DOHH2 (cell line): Measurements from ENCODE around the gene METTL2B.
"Not testable (repeated sequence)": the region's sequence is repeated elsewhere in the genome, so short reads cannot be mapped to it uniquely, and the experiment has no call there.

Source experiments
- H3F3A ChIP-seq: fragments of 200-600 bp; sonication (generic), shearing (Covaris generic); 2 replicates; pipeline ENCODE4 v1.6.0; 2016; ENCODE audit warnings: antibody characterized with exemption, mild to moderate bottlenecking; ENCODE audit not compliant: control insufficient read depth, insufficient read depth
- H3K27ac ChIP-seq: fragments of 200-600 bp; sonication (generic); 2 replicates; pipeline ENCODE4 v1.5.1; 2014; ENCODE audit warnings: low read depth, mild to moderate bottlenecking, low read length, moderate library complexity
- H3K27me3 ChIP-seq: fragments of 200-600 bp; sonication (generic); 2 replicates; pipeline ENCODE4 v1.6.1; 2014; ENCODE audit warnings: mild to moderate bottlenecking, low read length, mixed read lengths; ENCODE audit not compliant: control insufficient read depth
- H3K36me3 ChIP-seq: fragments of 200-600 bp; sonication (generic); 2 replicates; pipeline ENCODE4 v1.6.1; 2014; ENCODE audit warnings: mild to moderate bottlenecking, low read length, moderate library complexity, mixed read lengths; ENCODE audit not compliant: control insufficient read depth
- H3K4me1 ChIP-seq: fragments of 200-600 bp; sonication (generic); 2 replicates; pipeline ENCODE4 v1.6.1; 2014; ENCODE audit warnings: mild to moderate bottlenecking, low read length, mixed read lengths; ENCODE audit not compliant: control insufficient read depth
- H3K4me2 ChIP-seq: fragments of 200-600 bp; sonication (generic); 2 replicates; pipeline ENCODE4 v1.6.0; 2014; ENCODE audit warnings: mild to moderate bottlenecking, low read length, moderate library complexity
- H3K4me3 ChIP-seq: fragments of 200-600 bp; sonication (generic); 2 replicates; pipeline ENCODE4 v1.5.1; 2014; ENCODE audit warnings: mild to moderate bottlenecking, low read length, mixed read lengths
- H3K79me2 ChIP-seq: fragments of 200-600 bp; sonication (generic); 2 replicates; pipeline ENCODE4 v1.6.1; 2014; ENCODE audit warnings: mild to moderate bottlenecking, low read length, mixed read lengths; ENCODE audit not compliant: control insufficient read depth
- H3K9me2 ChIP-seq: fragments of 200-600 bp; sonication (generic); replicated peaks from 2 replicates; pipeline ENCODE4 v1.6.1; 2014; ENCODE audit warnings: mild to moderate bottlenecking, low read length, mixed read lengths; ENCODE audit not compliant: control insufficient read depth
- H3K9me3 ChIP-seq: fragments of 200-600 bp; sonication (generic); 2 replicates; pipeline ENCODE4 v1.6.1; 2014; ENCODE audit warnings: antibody characterized with exemption, low read length, mixed read lengths; ENCODE audit not compliant: control insufficient read depth, insufficient read depth
- H4K20me1 ChIP-seq: fragments of 200-600 bp; sonication (generic); 2 replicates; pipeline ENCODE4 v1.6.0; 2014; ENCODE audit warnings: low read depth, mild to moderate bottlenecking, antibody characterized with exemption, low read length, moderate library complexity; ENCODE audit not compliant: control insufficient read depth, insufficient read depth
- CTCF ChIP-seq: fragments of 200-600 bp; sonication (generic); IDR thresholded peaks from one replicate; pipeline ENCODE4 v1.5.1; 2014; ENCODE audit warnings: antibody characterized with exemption, mild to moderate bottlenecking, low read depth, low read length; ENCODE audit not compliant: poor library complexity, severe bottlenecking
- EZH2phosphoT487 ChIP-seq: fragments of 200-600 bp; sonication (generic); IDR thresholded peaks from 2 replicates; pipeline ENCODE4 v1.6.1; 2017; ENCODE audit warnings: borderline replicate concordance, mild to moderate bottlenecking, antibody characterized with exemption, low read length, moderate library complexity, mixed read lengths

Gene METTL2B

GRCh38 chr7:128537410-128537809 is 60.9 kb downstream of the METTL2B start:
- not testable (repeated sequence) for H3F3A ChIP-seq, H3K9me2 ChIP-seq, H4K20me1 ChIP-seq, H3K27me3 ChIP-seq, H3K9me3 ChIP-seq
- TF ChIP-seq CTCF: peak; percentile 54
- Histone ChIP-seq H3K4me2 (peak overlapping the region; percentile 27), H3K36me3 (peaks cover 80% of the 10 kb centered on the region), H3K4me1 (peaks cover 57% of the 10 kb centered on the region), H3K4me3 (0 out of 2 replicates have a peak overlapping the region, but pooled peaks have one; percentile 27), H3K27ac (peak overlapping the region; percentile 32; the same call in 1 of the 2 replicates), H3K79me2 (peaks cover 100% of the 10 kb centered on the region)

GRCh38 chr7:128542530-128542929 is 66.0 kb downstream of the METTL2B start:
- H3K36me3 ChIP-seq: peaks cover 84% of the 10 kb centered on the region
- H3K79me2 ChIP-seq: peaks cover 100% of the 10 kb centered on the region

GRCh38 chr7:128543300-128543699 is 66.8 kb downstream of the METTL2B start:
- not testable (repeated sequence) for H3K4me2 ChIP-seq, H3K9me3 ChIP-seq, H3K9me2 ChIP-seq, H3K4me3 ChIP-seq, H4K20me1 ChIP-seq, H3K27me3 ChIP-seq, H3F3A ChIP-seq, H3K27ac ChIP-seq
- H3K79me2 ChIP-seq: peaks cover 100% of the 10 kb centered on the region
- peaks cover 88% of the 10 kb centered on the region for H3K36me3 ChIP-seq
- H3K4me1 ChIP-seq: peaks cover 21% of the 10 kb centered on the region

More at GRCh38 chr7:128542530-128542929, 66.0 kb downstream of the METTL2B start:
- H3K4me1 ChIP-seq: peaks cover 27% of the 10 kb centered on the region
- not testable (repeated sequence) for H3K9me2 ChIP-seq, H3K9me3 ChIP-seq, H3K27ac ChIP-seq, H3F3A ChIP-seq, H3K4me3 ChIP-seq, H4K20me1 ChIP-seq, H3K27me3 ChIP-seq, H3K4me2 ChIP-seq

- H3K9me3 ChIP-seq, H3K27me3 ChIP-seq, H3F3A ChIP-seq, H3K9me2 ChIP-seq, H3K27ac ChIP-seq, H3K4me2 ChIP-seq, H3K4me3 ChIP-seq: not testable (repeated sequence)
- peaks cover 19% of the 10 kb centered on the region for H3K4me1 ChIP-seq
- H3K79me2 ChIP-seq: peaks cover 96% of the 10 kb centered on the region
- peaks cover 76% of the 10 kb centered on the region for H3K36me3 ChIP-seq
- H4K20me1 ChIP-seq: peaks cover 14% of the 10 kb centered on the region
Measured at GRCh38 chr7:128546319-128546851, 69.8 kb downstream of the METTL2B start.

GRCh38 chr7:128550920-128551319 is 74.4 kb downstream of the METTL2B start:
- H3F3A ChIP-seq: 0 out of 2 replicates have a peak, but pooled peaks cover 8% of the 10 kb centered on the region
- H3K36me3 ChIP-seq: peaks cover 49% of the 10 kb centered on the region
- no peak overlapping the region for H3K4me2 ChIP-seq
- peaks cover 17% of the 10 kb centered on the region for H4K20me1 ChIP-seq
- peaks cover 88% of the 10 kb centered on the region for H3K79me2 ChIP-seq
- H3K4me1 ChIP-seq: peaks cover 5% of the 10 kb centered on the region
- H3K27ac ChIP-seq: no peak overlapping the region
- H3K4me3 ChIP-seq: no peak overlapping the region
- TF ChIP-seq EZH2phosphoT487: no peak
- no peak for TF ChIP-seq CTCF
- H3K9me3 ChIP-seq: no peaks in the 10 kb centered on the region
- H3K9me2 ChIP-seq: no peaks in the 10 kb centered on the region
- H3K27me3 ChIP-seq: no peaks in the 10 kb centered on the region

- H3K4me2 ChIP-seq, H3K27me3 ChIP-seq, H3K4me3 ChIP-seq, H3K27ac ChIP-seq, H3F3A ChIP-seq, H3K9me3 ChIP-seq, H4K20me1 ChIP-seq, H3K9me2 ChIP-seq: not testable (repeated sequence)
- Histone ChIP-seq H3K79me2 (peaks cover 89% of the 10 kb centered on the region), H3K36me3 (peaks cover 30% of the 10 kb centered on the region), H3K4me1 (peaks cover 11% of the 10 kb centered on the region)
Measured at GRCh38 chr7:128554394-128554793, 77.8 kb downstream of the METTL2B start.
